Astrocyte (in vitro differentiated cells and primary cell): ENCODE measurements around the gene FBLN5. TPM values are rescaled to one million over a fixed set of nuclear protein-coding genes. Genes with fewer than 3 reads are reported as not detected.

Experiments used
- DNase-seq: peaks from one replicate; pipeline ENCODE4 v3.0.0-alpha.2; 2010; ENCODE audit warnings: low read depth
- FAIRE-seq: peaks from 2 replicates; lab custom pipeline; 2011; peaks lifted over from hg19 to GRCh38; lab: Jason Lieb, UNC
- H2AFZ ChIP-seq: 2 replicates; pipeline ENCODE4 v1.6.0; 2012; ENCODE audit warnings: low read depth, low read length, inconsistent platforms
- H3K27ac ChIP-seq: 2 replicates; pipeline ENCODE4 v1.5.1; 2011; ENCODE audit warnings: low read depth, low read length, inconsistent platforms
- H3K27me3 ChIP-seq: 2 replicates; pipeline ENCODE4 v1.6.0; 2011; ENCODE audit warnings: low read length, inconsistent platforms; ENCODE audit not compliant: insufficient read depth
- H3K36me3 ChIP-seq: 2 replicates; pipeline ENCODE4 v1.5.1; 2011; ENCODE audit warnings: low read length, inconsistent platforms; ENCODE audit not compliant: insufficient read depth
- H3K4me1 ChIP-seq: 2 replicates; pipeline ENCODE4 v1.5.1; 2011; ENCODE audit warnings: low read length, inconsistent platforms; ENCODE audit not compliant: insufficient read depth
- H3K4me2 ChIP-seq: 2 replicates; pipeline ENCODE4 v1.6.0; 2012; ENCODE audit warnings: low read length, inconsistent platforms
- H3K4me3 ChIP-seq: 2 replicates; pipeline ENCODE4 v1.5.1; 2011; ENCODE audit warnings: low read depth, mild to moderate bottlenecking, low read length, inconsistent platforms; ENCODE audit not compliant: insufficient read depth
- H3K79me2 ChIP-seq: 2 replicates; pipeline ENCODE4 v1.6.0; 2012; ENCODE audit warnings: mild to moderate bottlenecking, low read length, inconsistent platforms; ENCODE audit not compliant: insufficient read depth
- H3K9ac ChIP-seq: 2 replicates; pipeline ENCODE4 v1.6.0; 2012; ENCODE audit warnings: mild to moderate bottlenecking, low read length, inconsistent platforms
- H3K9me3 ChIP-seq: 2 replicates; pipeline ENCODE4 v1.5.1; 2012; ENCODE audit warnings: low read depth, mild to moderate bottlenecking, low read length, inconsistent platforms; ENCODE audit not compliant: insufficient read depth
- H4K20me1 ChIP-seq: 2 replicates; pipeline ENCODE4 v1.6.0; 2012; ENCODE audit warnings: low read length, inconsistent platforms; ENCODE audit not compliant: insufficient read depth
- H3K27ac Mint-ChIP-seq: one replicate; pipeline ENCODE4 v1.8.0; 2021; ENCODE audit warnings: mild to moderate bottlenecking, mixed read lengths; ENCODE audit not compliant: unreplicated experiment
- H3K27me3 Mint-ChIP-seq: one replicate; pipeline ENCODE4 v1.8.0; 2021; ENCODE audit warnings: low read depth, mixed read lengths; ENCODE audit not compliant: unreplicated experiment
- H3K36me3 Mint-ChIP-seq: one replicate; pipeline ENCODE4 v1.8.0; 2021; ENCODE audit warnings: low read depth, mixed read lengths; ENCODE audit not compliant: unreplicated experiment
- H3K4me1 Mint-ChIP-seq: one replicate; pipeline ENCODE4 v1.8.0; 2021; ENCODE audit warnings: low read depth, mixed read lengths; ENCODE audit not compliant: unreplicated experiment
- H3K4me3 Mint-ChIP-seq: one replicate; pipeline ENCODE4 v1.8.0; 2021; ENCODE audit warnings: mild to moderate bottlenecking, moderate library complexity, mixed read lengths; ENCODE audit not compliant: unreplicated experiment
- H3K9me3 Mint-ChIP-seq: one replicate; pipeline ENCODE4 v1.8.0; 2021; ENCODE audit warnings: mild to moderate bottlenecking, mixed read lengths; ENCODE audit not compliant: unreplicated experiment
- CTCF ChIP-seq: IDR thresholded peaks from 2 replicates; pipeline ENCODE4 v1.5.1; 2011; ENCODE audit warnings: low read depth, mild to moderate bottlenecking, inconsistent platforms, low read length, moderate library complexity; ENCODE audit not compliant: insufficient read depth
- EZH2 ChIP-seq: IDR thresholded peaks from 2 replicates; pipeline ENCODE4 v1.6.1; 2012; ENCODE audit warnings: mild to moderate bottlenecking, low read length, inconsistent platforms; ENCODE audit not compliant: insufficient read depth
- total RNA-seq: library from RNA; stranded (reverse); gene quantifications from 2 replicates; pipeline ENCODE4 v1.2.1, GENCODE V29; 2021

The FBLN5 gene
- total RNA-seq, 1 donor from 2014 or later, result 12.5 TPM

- Mint-ChIP-seq H3K9me3 (no peaks in the 10 kb centered on the region), H3K27ac (no peak overlapping the region), H3K4me1 (no peaks in the 10 kb centered on the region), H3K4me3 (peak overlapping the region; percentile 74), H3K36me3 (no peaks in the 10 kb centered on the region), H3K27me3 (peaks cover 29% of the 10 kb centered on the region)
- Histone ChIP-seq H3K36me3 (no peaks in the 10 kb centered on the region), H3K4me1 (no peaks in the 10 kb centered on the region), H3K9ac (no peak overlapping the region), H4K20me1 (no peaks in the 10 kb centered on the region), H3K27ac (no peak overlapping the region), H3K79me2 (no peaks in the 10 kb centered on the region), H2AFZ (no peak overlapping the region), H3K4me2 (no peak overlapping the region), H3K27me3 (peaks cover 53% of the 10 kb centered on the region), H3K9me3 (no peaks in the 10 kb centered on the region), H3K4me3 (no peak overlapping the region)
- TF ChIP-seq CTCF (no peak), EZH2 (no peak)
- FAIRE-seq (no peak), DNase-seq (no peak)
These were observed 112.1 kb downstream of the FBLN5 start for GRCh38 chr14:91835197-91835919.

- no peak for DNase-seq
- no peaks in the 10 kb centered on the region for H4K20me1 ChIP-seq
- no peaks in the 10 kb centered on the region for H3K36me3 ChIP-seq
- no peaks in the 10 kb centered on the region for H3K4me1 Mint-ChIP-seq
- H2AFZ ChIP-seq, result no peak overlapping the region
- H3K4me2 ChIP-seq, result no peak overlapping the region
- H3K79me2 ChIP-seq, result no peaks in the 10 kb centered on the region
- H3K9me3 Mint-ChIP-seq, result no peaks in the 10 kb centered on the region
- no peaks in the 10 kb centered on the region for H3K36me3 Mint-ChIP-seq
- peaks cover 29% of the 10 kb centered on the region for H3K27me3 Mint-ChIP-seq
- no peak overlapping the region for H3K9ac ChIP-seq
- no peak overlapping the region for H3K4me3 ChIP-seq
- H3K27ac ChIP-seq, result no peak overlapping the region
- H3K9me3 ChIP-seq, result no peaks in the 10 kb centered on the region
- TF ChIP-seq CTCF (no peak), EZH2 (no peak)
- no peak overlapping the region for H3K27ac Mint-ChIP-seq
- no peaks in the 10 kb centered on the region for H3K4me1 ChIP-seq
- no peak overlapping the region for H3K4me3 Mint-ChIP-seq
- no peak for FAIRE-seq
- H3K27me3 ChIP-seq, result peaks cover 50% of the 10 kb centered on the region
These were observed 112.9 kb downstream of the FBLN5 start for GRCh38 chr14:91834571-91834970.

GRCh38 chr14:91831337-91831736, 116.2 kb downstream of the FBLN5 start:
- H3K27ac Mint-ChIP-seq, result no peak overlapping the region
- Histone ChIP-seq H3K4me3 (no peak overlapping the region), H3K9ac (no peak overlapping the region), H3K36me3 (no peaks in the 10 kb centered on the region), H4K20me1 (no peaks in the 10 kb centered on the region), H2AFZ (no peak overlapping the region), H3K4me2 (no peak overlapping the region), H3K27me3 (peaks cover 31% of the 10 kb centered on the region), H3K9me3 (no peaks in the 10 kb centered on the region), H3K79me2 (no peaks in the 10 kb centered on the region), H3K4me1 (no peaks in the 10 kb centered on the region), H3K27ac (no peak overlapping the region)
- DNase-seq (no peak), FAIRE-seq (no peak)
- TF ChIP-seq EZH2 (no peak), CTCF (no peak)
- H3K27me3 Mint-ChIP-seq, result peaks cover 14% of the 10 kb centered on the region
- no peak overlapping the region for H3K4me3 Mint-ChIP-seq
- no peaks in the 10 kb centered on the region for H3K36me3 Mint-ChIP-seq
- peaks cover 2% of the 10 kb centered on the region for H3K4me1 Mint-ChIP-seq
- no peaks in the 10 kb centered on the region for H3K9me3 Mint-ChIP-seq
